Kidney (tissue), 14 donors: ENCODE results near the gene ZNF580. TPM values are rescaled to one million over a fixed set of nuclear protein-coding genes. Genes with fewer than 3 reads are reported as not detected.

ENCODE experiments used
- DNase-seq, 5 donors: peaks; one replicate each; pipeline ENCODE4 v3.0.0-alpha.2; 2013 to 2020
- FAIRE-seq: peaks from 2 replicates; lab custom pipeline; 2012; peaks lifted over from hg19 to GRCh38; lab: Jason Lieb, UNC
- H3K27ac ChIP-seq, 2 donors: one replicate each; pipeline ENCODE4 v1.7.0; 2013; ENCODE audit warnings: low read depth in 2 of 2, low read length in 2 of 2, inconsistent platforms in 1 of 2
- H3K27me3 ChIP-seq: one replicate; pipeline ENCODE4 v1.7.1; 2013; ENCODE audit warnings: low read length, inconsistent platforms; ENCODE audit not compliant: control insufficient read depth, insufficient read depth
- H3K36me3 ChIP-seq, 3 donors: one replicate each; pipeline versions ENCODE4 v1.7.0 to v1.7.1; 2013; ENCODE audit warnings: low read length in 3 of 3, control low read depth in 1 of 3, inconsistent platforms in 1 of 3; ENCODE audit not compliant: insufficient read depth in 3 of 3, control insufficient read depth in 2 of 3
- H3K4me1 ChIP-seq, 3 donors: one replicate each; pipeline versions ENCODE4 v1.7.0 to v1.7.1; 2013; ENCODE audit warnings: low read length in 3 of 3, inconsistent platforms in 1 of 3, low read depth in 1 of 3; ENCODE audit not compliant: control insufficient read depth in 2 of 3, insufficient read depth in 2 of 3
- H3K4me3 ChIP-seq, 3 donors: one replicate each; pipeline versions ENCODE4 v1.7.0 to v1.8.1; 2013; ENCODE audit warnings: low read length in 3 of 3, control low read depth in 1 of 3, inconsistent platforms in 1 of 3
- H3K9ac ChIP-seq, 3 donors: one replicate each; pipeline versions ENCODE4 v1.7.0 to v1.7.1; 2013; ENCODE audit warnings: low read length in 3 of 3, control low read depth in 1 of 3, inconsistent platforms in 1 of 3
- H3K9me3 ChIP-seq, 3 donors: one replicate each; pipeline versions ENCODE4 v1.7.0 to v1.7.1; 2013; ENCODE audit warnings: low read length in 3 of 3, control low read depth in 1 of 3, inconsistent platforms in 1 of 3; ENCODE audit not compliant: control insufficient read depth in 2 of 3, insufficient read depth in 1 of 3
- intact Hi-C: fragments of 100-400 bp; cut with DNase I; formaldehyde crosslinking; loops from one replicate; pipeline ENCODE4 v1.11.1; 2022
- polyA plus RNA-seq: library from polyadenylated mRNA; stranded (reverse); fragments of 350-450 nt; fragmentation: Illumina TruSeq; extraction: RNeasy Lipid Tissue Mini Kit (QIAGEN cat#74804); gene quantifications from one replicate; pipeline ENCODE4 v1.2.3, GENCODE V29; 2014; ENCODE audit warnings: low read depth, low replicate concordance; ENCODE audit not compliant: insufficient read depth
- total RNA-seq: library from RNA; stranded (reverse); fragmentation: NEBNext Ultra II Directional; extraction: Animal tissue kit (Norgen Biotek cat#: 25700); gene quantifications from one replicate; pipeline ENCODE4 v1.2.1, GENCODE V29; 2021
- TF ChIP-seq, protein P1 (sequence below): IDR thresholded peaks from 3 replicates; pipeline ENCODE4 v1.5.1; 2012; ENCODE audit warnings: mild to moderate bottlenecking, moderate library complexity, borderline replicate concordance; ENCODE audit not compliant: insufficient read depth; ENCODE audit errors: extremely low read depth
- donor health status: control.
- donor health status: control.
- donor health status: control.
- donor health status: control.
- donor health status: control.
- donor health status: DM: yes; HTN: yes; CAD: no.
- donor health status: Normal renal cell carcinoma (clear cell type).

ZNF580 gene
- total and polyA plus RNA-seq, 2 donors from 2014 or later: 47.0 to 56.8 TPM

DNA sequence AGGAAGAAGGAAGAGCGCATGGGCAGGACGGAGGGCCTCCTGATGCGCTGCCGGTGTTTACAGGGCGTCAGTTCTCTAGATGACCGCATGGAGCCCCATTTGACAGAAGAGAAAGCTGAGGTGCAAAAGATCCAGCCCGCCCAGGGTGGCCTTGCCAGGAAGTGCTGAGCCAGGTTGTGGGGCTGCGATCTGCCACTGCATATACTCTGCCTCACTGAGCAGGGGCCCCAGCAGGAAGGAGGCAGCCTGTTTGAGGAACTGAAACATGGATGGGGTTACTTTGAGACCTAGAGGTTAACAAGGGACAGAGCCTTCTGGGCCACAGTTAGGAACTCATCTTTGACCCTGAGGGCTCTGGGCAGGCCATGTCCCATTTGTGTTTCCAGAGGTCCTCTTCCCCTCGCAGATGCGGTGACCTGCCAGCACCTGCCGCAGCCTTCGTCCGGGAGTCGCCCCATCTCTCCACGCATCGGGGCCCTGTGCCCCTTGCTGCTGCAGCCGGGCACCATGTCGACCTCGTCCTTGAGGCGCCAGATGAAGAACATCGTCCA lies 37.4 kb downstream of the ZNF580 start:
- no peak for FAIRE-seq
- Histone ChIP-seq H3K4me1 (peaks cover 0 to 60% (median 52%) of the 10 kb centered on the region in 3 donors), H3K4me3 (peak overlapping the region in 1 of 3 donors; percentile 97), H3K27ac (no peak overlapping the region), H3K36me3 (peaks cover 2 to 17% (median 15%) of the 10 kb centered on the region in 3 donors), H3K27me3 (no peaks in the 10 kb centered on the region), H3K9ac (peak overlapping the region in 1 of 3 donors; percentile 20), H3K9me3 (no peaks in the 10 kb centered on the region)
- DNase-seq: peak in 1 of 5 donors; percentile 78
- intact Hi-C loops: no loop called here
- TF ChIP-seq, protein P1, sequence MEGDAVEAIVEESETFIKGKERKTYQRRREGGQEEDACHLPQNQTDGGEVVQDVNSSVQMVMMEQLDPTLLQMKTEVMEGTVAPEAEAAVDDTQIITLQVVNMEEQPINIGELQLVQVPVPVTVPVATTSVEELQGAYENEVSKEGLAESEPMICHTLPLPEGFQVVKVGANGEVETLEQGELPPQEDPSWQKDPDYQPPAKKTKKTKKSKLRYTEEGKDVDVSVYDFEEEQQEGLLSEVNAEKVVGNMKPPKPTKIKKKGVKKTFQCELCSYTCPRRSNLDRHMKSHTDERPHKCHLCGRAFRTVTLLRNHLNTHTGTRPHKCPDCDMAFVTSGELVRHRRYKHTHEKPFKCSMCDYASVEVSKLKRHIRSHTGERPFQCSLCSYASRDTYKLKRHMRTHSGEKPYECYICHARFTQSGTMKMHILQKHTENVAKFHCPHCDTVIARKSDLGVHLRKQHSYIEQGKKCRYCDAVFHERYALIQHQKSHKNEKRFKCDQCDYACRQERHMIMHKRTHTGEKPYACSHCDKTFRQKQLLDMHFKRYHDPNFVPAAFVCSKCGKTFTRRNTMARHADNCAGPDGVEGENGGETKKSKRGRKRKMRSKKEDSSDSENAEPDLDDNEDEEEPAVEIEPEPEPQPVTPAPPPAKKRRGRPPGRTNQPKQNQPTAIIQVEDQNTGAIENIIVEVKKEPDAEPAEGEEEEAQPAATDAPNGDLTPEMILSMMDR: no peak

DNA sequence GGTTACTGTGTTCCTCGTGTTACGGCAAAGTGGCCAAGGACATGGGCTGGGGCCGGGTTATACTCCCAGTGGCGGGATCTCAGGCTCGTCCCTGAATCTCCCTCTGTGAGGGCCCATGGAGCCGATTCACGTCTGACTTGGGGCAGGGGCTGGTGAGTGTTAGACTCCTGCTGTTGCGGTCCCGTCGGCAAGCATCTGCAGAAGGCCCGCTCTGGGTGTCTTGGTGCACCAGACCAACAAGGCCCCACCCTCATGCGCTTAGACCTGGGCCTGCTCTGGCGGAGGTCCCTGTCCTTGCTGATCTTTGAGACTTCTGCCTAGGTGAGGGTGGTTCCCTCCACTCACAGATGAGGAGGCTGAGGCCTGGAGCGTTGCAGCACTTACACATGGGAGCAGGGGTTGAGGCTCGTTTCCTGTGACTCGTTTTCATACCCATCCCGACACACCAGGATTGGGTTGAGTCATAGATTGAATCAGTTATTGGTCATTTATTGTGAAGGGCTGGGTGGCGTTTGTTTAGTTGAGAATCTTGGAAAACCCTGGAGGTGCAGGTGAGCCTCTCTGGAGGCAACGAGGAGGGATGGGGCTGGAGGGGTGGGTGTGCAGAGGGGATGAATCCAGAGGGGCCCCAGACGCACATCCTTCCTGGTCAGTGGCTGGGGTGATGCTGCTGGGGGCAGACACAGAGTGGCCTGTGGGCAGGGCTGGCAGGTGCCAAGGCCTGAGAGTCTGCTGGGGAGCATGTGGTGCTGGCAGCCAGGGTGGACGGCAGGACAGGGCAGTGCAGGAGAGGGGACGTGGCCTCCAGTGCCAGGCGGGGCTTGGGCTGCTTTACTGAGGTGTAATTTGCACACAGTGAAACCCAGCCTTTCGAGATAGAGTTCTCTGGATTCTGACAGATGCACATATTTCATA lies 38.8 kb downstream of the ZNF580 start:
- intact Hi-C loops: no loop called here
- no peak overlapping the region for H3K4me3 ChIP-seq
- H3K27ac ChIP-seq: no peak overlapping the region
- H3K36me3 ChIP-seq: peaks cover 2 to 17% (median 15%) of the 10 kb centered on the region in 3 donors
- DNase-seq (peak in 1 of 5 donors; percentile 70), FAIRE-seq (no peak)
- no peaks in the 10 kb centered on the region for H3K27me3 ChIP-seq
- H3K4me1 ChIP-seq: peaks cover 0 to 70% (median 64%) of the 10 kb centered on the region in 3 donors
- TF ChIP-seq, protein P1: no peak
- no peak overlapping the region for H3K9ac ChIP-seq
- H3K9me3 ChIP-seq: no peaks in the 10 kb centered on the region

DNA sequence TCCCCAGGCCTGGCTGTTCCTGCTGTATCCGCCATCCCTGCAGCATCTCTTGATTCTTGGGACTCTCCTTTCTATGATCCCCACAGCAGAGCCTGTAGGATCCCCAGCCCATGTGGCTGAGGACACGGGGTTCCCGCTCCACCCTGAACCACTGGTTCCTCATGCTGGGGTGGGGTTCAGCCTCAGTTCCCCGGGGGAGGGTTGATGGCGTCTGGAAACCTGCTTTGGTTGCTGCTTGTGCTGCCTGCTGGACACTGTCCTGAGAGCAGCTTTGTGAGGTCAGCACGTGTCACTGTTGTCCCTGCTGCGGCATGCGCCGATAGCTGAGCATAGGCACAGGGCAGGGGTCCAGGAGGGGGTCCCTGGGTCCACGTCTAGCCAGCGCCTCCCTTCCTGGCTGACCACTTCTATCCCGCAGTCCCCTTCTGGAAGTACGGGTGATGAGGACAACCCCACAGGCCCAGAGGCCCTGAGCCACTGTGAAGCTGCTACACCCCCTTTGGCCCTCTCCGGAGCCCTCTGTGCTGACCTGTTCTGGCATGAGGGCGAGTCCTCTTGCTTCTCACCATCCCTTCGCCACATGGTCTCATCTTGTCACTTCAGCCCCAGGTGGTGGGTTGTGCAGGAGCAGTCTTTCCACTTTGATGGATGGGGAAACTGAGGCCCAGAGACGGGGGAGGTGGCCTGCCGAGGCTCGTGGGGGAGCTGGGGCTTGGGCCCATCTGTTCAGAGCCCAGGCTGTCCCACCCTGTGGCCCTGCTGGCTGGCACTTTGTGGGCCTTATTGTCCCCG lies 39.7 kb downstream of the ZNF580 start:
- H3K4me1 ChIP-seq: peaks cover 0 to 79% (median 74%) of the 10 kb centered on the region in 3 donors
- H3K9ac ChIP-seq: no peak overlapping the region
- H3K36me3 ChIP-seq: peaks cover 2 to 22% (median 18%) of the 10 kb centered on the region in 3 donors
- TF ChIP-seq, protein P1: no peak
- H3K27ac ChIP-seq: peak overlapping the region in 1 of 2 donors; percentile 9
- intact Hi-C loops: no loop called here
- H3K4me3 ChIP-seq: no peak overlapping the region
- H3K27me3 ChIP-seq: no peaks in the 10 kb centered on the region
- H3K9me3 ChIP-seq: no peaks in the 10 kb centered on the region
- DNase-seq: peak in 1 of 5 donors; percentile 66
- FAIRE-seq: no peak
